Measurements from ENCODE around the gene LGR4. TPM values are rescaled to one million over a fixed set of nuclear protein-coding genes. Genes with fewer than 3 reads are reported as not detected.

Gene LGR4
- total and polyA plus RNA-seq, 10 of the 15 experiments (the other 5 are each of a cell fraction or from before 2014, with no cell fraction given): under 0.01 to 0.64 (median 0.04) TPM; not detected in 5

GRCh38 chr11:27437829-27438594 is 34.6 kb downstream of the LGR4 start:
- Histone ChIP-seq H4K20me1 (ENCODE audit: control insufficient read depth, insufficient read depth) (no peaks in the 10 kb centered on the region), H3K9ac (ENCODE audit: control insufficient read depth, insufficient read depth, low read length) (no peak overlapping the region), H3K79me2 (ENCODE audit: control insufficient read depth, insufficient read depth, low read length) (no peaks in the 10 kb centered on the region), H3K27ac (ENCODE audit: control insufficient read depth, insufficient read depth) (no peak overlapping the region), H3K9me3 (replicated peaks; ENCODE audit: control insufficient read depth, insufficient read depth, low read length) (no peaks in the 10 kb centered on the region), H3K36me3 (ENCODE audit: control insufficient read depth in 2 of 2, insufficient read depth in 2 of 2, low read length in 1 of 2) (no peaks in the 10 kb centered on the region), H2AFZ (ENCODE audit: control insufficient read depth, low read depth, low read length) (no peak overlapping the region), H3K27me3 (replicated peaks in 1 of 2; ENCODE audit: control insufficient read depth in 2 of 2, insufficient read depth in 2 of 2, low read length in 1 of 2) (no peaks in the 10 kb centered on the region), H3K4me1 (ENCODE audit: control insufficient read depth, insufficient read depth, low read length) (no peaks in the 10 kb centered on the region), H3K4me3 (no peak overlapping the region), H3K4me2 (ENCODE audit: control insufficient read depth, insufficient read depth) (no peak overlapping the region)
- ChIA-PET SMC1A (ENCODE audit: uncharacterized antibody, unreplicated experiment) (no interaction called here), POLR2A (no interaction called here), CTCF (no interaction called here), RAD21 (ENCODE audit: unreplicated experiment) (no interaction called here)
- 29% methylated on average over 5 of the region's 5 CpGs for WGBS (ENCODE audit: insufficient coverage, insufficient replicate concordance, low lambda C conversion rate, missing lambda C conversion rate)
- in situ Hi-C loops (cut with MboI) (no loop called here), intact Hi-C loops (cut with micrococcal nuclease; ENCODE audit: unreplicated experiment) (no loop called here)
- ATAC-seq (no peak), DNase-seq (ENCODE audit: low read depth, low spot score) (no peak), FAIRE-seq (no peak)
- no TSS peak for BruUV-seq (replicated peaks)
- TF ChIP-seq USF2 (IDR thresholded peaks at IDR 0.05; ENCODE audit: borderline replicate concordance, low read depth, low read length) (no peak), CBX3 (IDR thresholded peaks at IDR 0.05; ENCODE audit: borderline replicate concordance, low read depth) (no peak)

- H3K4me1 ChIP-seq (ENCODE audit: control insufficient read depth, insufficient read depth, low read length): no peaks in the 10 kb centered on the region
- ChIA-PET CTCF (no interaction called here), POLR2A (interaction anchor here (0.6 kb wide), 1 partner anchor 238 kb away, joined by 3 read pairs; no protein-coding TSS in a partner anchor), SMC1A (ENCODE audit: uncharacterized antibody, unreplicated experiment) (interaction anchor here (0.6 kb wide), 1 partner anchor 1818 kb away, joined by 3 read pairs; no protein-coding TSS in a partner anchor), RAD21 (ENCODE audit: unreplicated experiment) (no interaction called here)
- no peaks in the 10 kb centered on the region for H4K20me1 ChIP-seq (ENCODE audit: control insufficient read depth, insufficient read depth)
- no peak overlapping the region for H3K27ac ChIP-seq (ENCODE audit: control insufficient read depth, insufficient read depth)
- in situ Hi-C loops (cut with MboI) (no loop called here), intact Hi-C loops (cut with micrococcal nuclease; ENCODE audit: unreplicated experiment) (no loop called here)
- FAIRE-seq (no peak), ATAC-seq (no peak), DNase-seq (ENCODE audit: low read depth, low spot score) (no peak)
- H3K79me2 ChIP-seq (ENCODE audit: control insufficient read depth, insufficient read depth, low read length): no peaks in the 10 kb centered on the region
- BruUV-seq (replicated peaks): no TSS peak
- no peaks in the 10 kb centered on the region for H3K36me3 ChIP-seq (ENCODE audit: control insufficient read depth in 2 of 2, insufficient read depth in 2 of 2, low read length in 1 of 2)
- H3K27me3 ChIP-seq (replicated peaks in 1 of 2; ENCODE audit: control insufficient read depth in 2 of 2, insufficient read depth in 2 of 2, low read length in 1 of 2): no peaks in the 10 kb centered on the region
- no peak overlapping the region for H3K4me2 ChIP-seq (ENCODE audit: control insufficient read depth, insufficient read depth)
- no peaks in the 10 kb centered on the region for H3K9me3 ChIP-seq (replicated peaks; ENCODE audit: control insufficient read depth, insufficient read depth, low read length)
- H2AFZ ChIP-seq (ENCODE audit: control insufficient read depth, low read depth, low read length): no peak overlapping the region
- H3K4me3 ChIP-seq: no peak overlapping the region
- H3K9ac ChIP-seq (ENCODE audit: control insufficient read depth, insufficient read depth, low read length): no peak overlapping the region
- TF ChIP-seq SUZ12 (IDR thresholded peaks at IDR 0.05; ENCODE audit: unreplicated experiment) (no peak), HCFC1 (IDR thresholded peaks at IDR 0.05; ENCODE audit: low read length) (no peak), IKZF2 (IDR thresholded peaks at IDR 0.05) (no peak), RAD21 (IDR thresholded peaks at IDR 0.05; ENCODE audit: insufficient read depth, low read depth, low read length) (no peak)
Observed at GRCh38 chr11:27436916-27437315, 35.7 kb downstream of the LGR4 start.

Measured in GM12878 (cell line).